AG20443 (cell line): ENCODE results near the gene LYL1.
"Not testable (repeated sequence)": the region's sequence is repeated elsewhere in the genome, so short reads cannot be mapped to it uniquely, and the experiment has no call there.

Experiments used
- DNase-seq: peaks from one replicate; pipeline ENCODE4 v3.0.0; 2012; ENCODE audit warnings: low spot score, mixed read lengths

Gene LYL1

GRCh38 chr19:13102666-13103580 lies at the start of gene LYL1:
TSS of gene LYL1 (minus strand) at chr19:13102858. CDS start at chr19:13101171, 1,687 bp downstream.
- DNase-seq: peak; percentile 73

GRCh38 chr19:13151605-13152355 lies 49.1 kb upstream of the LYL1 start:
- DNase-seq: peak; percentile 96

GRCh38 chr19:13150931-13151604 lies 48.4 kb upstream of the LYL1 start:
- no peak for DNase-seq

GRCh38 chr19:13150187-13150930 lies 47.7 kb upstream of the LYL1 start, which contains the start of the genes IER2 and STX10:
TSS of gene IER2 (plus strand) at chr19:13150411. CDS start at chr19:13153187, 2,776 bp downstream.
TSS of gene STX10 (minus strand) at chr19:13150375. CDS start at chr19:13150173, 202 bp downstream.
- DNase-seq: peak; percentile 92

GRCh38 chr19:13149628-13150186 lies 47.0 kb upstream of the LYL1 start:
- peak; percentile 35 for DNase-seq

- DNase-seq: not testable (repeated sequence)
These were observed 46.5 kb upstream of the LYL1 start for GRCh38 chr19:13149173-13149627.

- no peak for DNase-seq
These were observed 44.3 kb upstream of the LYL1 start for GRCh38 chr19:13146763-13147563.

GRCh38 chr19:13139633-13140311 lies 37.1 kb upstream of the LYL1 start:
- no peak for DNase-seq

GRCh38 chr19:13138916-13139198 lies 36.2 kb upstream of the LYL1 start:
- no peak for DNase-seq

GRCh38 chr19:13138171-13138915 lies 35.7 kb upstream of the LYL1 start:
- DNase-seq: no peak

- no peak for DNase-seq
These were observed 34.7 kb upstream of the LYL1 start for GRCh38 chr19:13137290-13137794.

- no peak for DNase-seq
These were observed 32.7 kb upstream of the LYL1 start for GRCh38 chr19:13135068-13136062.

- no peak for DNase-seq
These were observed 32.0 kb upstream of the LYL1 start for GRCh38 chr19:13134626-13135025.

- DNase-seq: no peak
These were observed 30.7 kb upstream of the LYL1 start for GRCh38 chr19:13133241-13133870.

GRCh38 chr19:13132471-13133180 lies 30.0 kb upstream of the LYL1 start:
- DNase-seq: peak; percentile 85

- no peak for DNase-seq
These were observed 28.3 kb upstream of the LYL1 start for GRCh38 chr19:13130886-13131490.
